ENCODE data around the gene PTGS1. TPM values are rescaled to one million over a fixed set of nuclear protein-coding genes. Genes with fewer than 3 reads are reported as not detected.

The PTGS1 gene
- total RNA-seq, 1 donor from 2014 or later = 2.2 TPM

GRCh38 chr9:122340161-122340560, 30.7 kb upstream of the PTGS1 start:
- H3K36me3 ChIP-seq = no peaks in the 10 kb centered on the region
- no peak overlapping the region for H3K4me3 ChIP-seq
- H2AFZ ChIP-seq (replicated peaks) = no peak overlapping the region
- H3K4me1 ChIP-seq = peaks cover 29% of the 10 kb centered on the region
- H3F3A ChIP-seq (ENCODE audit: low read depth) = peaks cover 7% of the 10 kb centered on the region
- peaks cover 30% of the 10 kb centered on the region for H3K4me1 Mint-ChIP-seq
- no peak overlapping the region for H3K4me2 ChIP-seq
- H4K20me1 ChIP-seq (ENCODE audit: low read depth) = no peaks in the 10 kb centered on the region
- DNase-seq (ENCODE audit: low spot score) = no peak
- peak overlapping the region; percentile 11 for H3K4me3 Mint-ChIP-seq
- no peak overlapping the region for H3K27ac ChIP-seq
- no peak overlapping the region for H3K27ac Mint-ChIP-seq
- H3K9ac ChIP-seq = no peak overlapping the region
- H3K36me3 Mint-ChIP-seq = no peaks in the 10 kb centered on the region
- H3K9me3 Mint-ChIP-seq = no peaks in the 10 kb centered on the region
- TF ChIP-seq EZH2phosphoT487 (IDR thresholded peaks at IDR 0.05) (no peak), EZH2 (IDR thresholded peaks at IDR 0.05) (no peak), CTCF (IDR thresholded peaks at IDR 0.05) (no peak)
- peaks cover 7% of the 10 kb centered on the region for H3K27me3 Mint-ChIP-seq (ENCODE audit: insufficient read depth, low read depth)
- H3K9me3 ChIP-seq (ENCODE audit: low read depth) = no peaks in the 10 kb centered on the region
- H3K79me2 ChIP-seq (ENCODE audit: low read depth) = no peaks in the 10 kb centered on the region
- H3K27me3 ChIP-seq = peaks cover 9% of the 10 kb centered on the region

- TF ChIP-seq EZH2phosphoT487 (IDR thresholded peaks at IDR 0.05) (no peak), EZH2 (IDR thresholded peaks at IDR 0.05) (no peak), CTCF (IDR thresholded peaks at IDR 0.05) (no peak)
Observed at GRCh38 chr9:122342323-122343050, 28.3 kb upstream of the PTGS1 start.

GRCh38 chr9:122346478-122347347, 24.1 kb upstream of the PTGS1 start:
- Histone ChIP-seq H4K20me1 (ENCODE audit: low read depth) (no peaks in the 10 kb centered on the region), H3F3A (ENCODE audit: low read depth) (peaks cover 20% of the 10 kb centered on the region), H3K9me3 (ENCODE audit: low read depth) (no peaks in the 10 kb centered on the region), H3K4me2 (peak overlapping the region; percentile 88), H2AFZ (replicated peaks) (peak overlapping the region; percentile 99), H3K9ac (no peak overlapping the region), H3K36me3 (no peaks in the 10 kb centered on the region), H3K4me1 (peaks cover 13% of the 10 kb centered on the region), H3K4me3 (peak overlapping the region; percentile 57), H3K27me3 (peaks cover 57% of the 10 kb centered on the region), H3K79me2 (ENCODE audit: low read depth) (no peaks in the 10 kb centered on the region), H3K27ac (no peak overlapping the region)
- Mint-ChIP-seq H3K4me1 (peaks cover 19% of the 10 kb centered on the region), H3K4me3 (peak overlapping the region; percentile 86), H3K36me3 (no peaks in the 10 kb centered on the region), H3K27ac (no peak overlapping the region), H3K9me3 (peaks cover 2% of the 10 kb centered on the region), H3K27me3 (ENCODE audit: insufficient read depth, low read depth) (peaks cover 25% of the 10 kb centered on the region)
- peak; percentile 77 for DNase-seq (ENCODE audit: low spot score)
- TF ChIP-seq CTCF (IDR thresholded peaks at IDR 0.05) (no peak), EZH2 (IDR thresholded peaks at IDR 0.05) (peak; percentile 60), EZH2phosphoT487 (IDR thresholded peaks at IDR 0.05) (no peak)

More at GRCh38 chr9:122342323-122343050, 28.3 kb upstream of the PTGS1 start:
- DNase-seq (ENCODE audit: low spot score) = peak; percentile 60
- Histone ChIP-seq H2AFZ (replicated peaks) (no peak overlapping the region), H3K79me2 (ENCODE audit: low read depth) (no peaks in the 10 kb centered on the region), H3K27me3 (peaks cover 27% of the 10 kb centered on the region), H3K4me2 (peak overlapping the region; percentile 51), H3K9me3 (ENCODE audit: low read depth) (no peaks in the 10 kb centered on the region), H3F3A (ENCODE audit: low read depth) (peaks cover 20% of the 10 kb centered on the region), H3K4me3 (no peak overlapping the region), H3K27ac (no peak overlapping the region), H3K36me3 (no peaks in the 10 kb centered on the region), H3K4me1 (peaks cover 20% of the 10 kb centered on the region), H3K9ac (no peak overlapping the region), H4K20me1 (ENCODE audit: low read depth) (no peaks in the 10 kb centered on the region)
- H3K27me3 Mint-ChIP-seq (ENCODE audit: insufficient read depth, low read depth) = peaks cover 11% of the 10 kb centered on the region
- H3K36me3 Mint-ChIP-seq = no peaks in the 10 kb centered on the region
- peaks cover 27% of the 10 kb centered on the region for H3K4me1 Mint-ChIP-seq
- H3K27ac Mint-ChIP-seq = no peak overlapping the region
- no peaks in the 10 kb centered on the region for H3K9me3 Mint-ChIP-seq
- H3K4me3 Mint-ChIP-seq = no peak overlapping the region

Measured in neural progenitor cell (in vitro differentiated cells).